ENCODE results near the gene ATG2B.

The ATG2B gene

GRCh38 chr14:96285667-96286066 is 77.5 kb downstream of the ATG2B start (continued):
- no peak for TF ChIP-seq ZNF776 (tag by site-specific recombination; IDR thresholded peaks at IDR 0.05; ENCODE audit: borderline replicate concordance)
- TF ChIP-seq ZNF391 (tag by site-specific recombination; IDR thresholded peaks at IDR 0.05; ENCODE audit: borderline replicate concordance, low read depth) = no peak

DNA sequence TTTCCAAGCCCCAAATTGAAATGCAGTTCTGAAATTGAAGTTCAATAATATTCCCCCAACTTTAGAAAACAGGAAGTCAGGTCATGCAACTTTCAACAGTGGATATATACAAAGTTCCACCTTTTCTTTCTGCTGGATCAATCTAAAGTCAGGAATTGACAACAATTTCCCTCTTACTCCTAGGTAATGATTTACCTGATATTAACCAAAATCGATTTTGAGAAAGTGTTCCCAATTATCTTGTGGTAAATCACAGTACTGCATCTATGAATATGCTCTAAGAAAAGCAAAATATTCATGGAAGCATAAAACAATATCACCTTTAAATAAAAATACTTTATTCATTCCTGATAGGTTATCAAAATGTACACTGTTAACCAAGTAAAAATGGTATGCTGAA is 78.7 kb downstream of the ATG2B start:
- ChIA-PET POLR2A (no interaction called here), CTCF (interaction anchor here (1.0 to 1.5 kb wide), 2 partner anchors 10 to 186 kb away, joined by 3 read pairs; no protein-coding TSS in a partner anchor)
- TF ChIP-seq ZNF670 (tag by site-specific recombination; IDR thresholded peaks at IDR 0.05; ENCODE audit: low read depth) (no peak), ZNF221 (tag by site-specific recombination; IDR thresholded peaks at IDR 0.05; ENCODE audit: borderline replicate concordance) (no peak), ZNF114 (tag by site-specific recombination; IDR thresholded peaks at IDR 0.05) (no peak), ZXDB (tag by site-specific recombination; IDR thresholded peaks at IDR 0.05) (no peak), ZNF488 (tag by site-specific recombination; IDR thresholded peaks at IDR 0.05) (no peak), GLIS1 (tag by site-specific recombination; IDR thresholded peaks at IDR 0.05) (no peak), ZBTB17 (tag by site-specific recombination; IDR thresholded peaks at IDR 0.05) (no peak), ZNF626 (tag by site-specific recombination; IDR thresholded peaks at IDR 0.05) (no peak), ZNF571 (tag by site-specific recombination; IDR thresholded peaks at IDR 0.05) (no peak), SP2 (tag by site-specific recombination; IDR thresholded peaks at IDR 0.05) (no peak), ZNF792 (tag by site-specific recombination; IDR thresholded peaks at IDR 0.05) (no peak)
- TF ChIP-seq, protein P1, sequence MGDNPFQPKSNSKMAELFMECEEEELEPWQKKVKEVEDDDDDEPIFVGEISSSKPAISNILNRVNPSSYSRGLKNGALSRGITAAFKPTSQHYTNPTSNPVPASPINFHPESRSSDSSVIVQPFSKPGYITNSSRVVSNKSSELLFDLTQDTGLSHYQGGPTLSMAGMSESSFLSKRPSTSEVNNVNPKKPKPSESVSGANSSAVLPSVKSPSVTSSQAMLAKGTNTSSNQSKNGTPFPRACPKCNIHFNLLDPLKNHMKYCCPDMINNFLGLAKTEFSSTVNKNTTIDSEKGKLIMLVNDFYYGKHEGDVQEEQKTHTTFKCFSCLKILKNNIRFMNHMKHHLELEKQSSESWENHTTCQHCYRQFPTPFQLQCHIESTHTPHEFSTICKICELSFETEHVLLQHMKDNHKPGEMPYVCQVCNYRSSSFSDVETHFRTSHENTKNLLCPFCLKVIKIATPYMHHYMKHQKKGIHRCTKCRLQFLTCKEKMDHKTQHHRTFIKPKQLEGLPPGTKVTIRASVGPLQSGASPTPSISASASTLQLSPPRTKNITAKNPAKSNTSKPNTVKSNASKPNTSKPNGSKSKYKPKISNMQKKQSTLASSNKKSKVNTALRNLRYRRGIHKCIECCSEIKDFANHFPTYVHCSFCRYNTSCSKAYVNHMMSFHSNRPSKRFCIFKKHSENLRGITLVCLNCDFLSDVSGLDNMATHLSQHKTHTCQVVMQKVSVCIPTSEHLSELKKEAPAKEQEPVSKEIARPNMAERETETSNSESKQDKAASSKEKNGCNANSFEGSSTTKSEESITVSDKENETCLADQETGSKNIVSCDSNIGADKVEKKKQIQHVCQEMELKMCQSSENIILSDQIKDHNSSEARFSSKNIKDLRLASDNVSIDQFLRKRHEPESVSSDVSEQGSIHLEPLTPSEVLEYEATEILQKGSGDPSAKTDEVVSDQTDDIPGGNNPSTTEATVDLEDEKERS (tag by site-specific recombination; IDR thresholded peaks at IDR 0.05) = no peak
- H3K4me3 ChIP-seq (ENCODE audit: low read depth, low read length) = no peak overlapping the region
- H3K9me3 ChIP-seq (ENCODE audit: control insufficient read depth, insufficient read depth, low read depth, low read length) = no peaks in the 10 kb centered on the region
- H3K4me1 ChIP-seq (ENCODE audit: control insufficient read depth, insufficient read depth, low read length) = no peaks in the 10 kb centered on the region
- H3K36me3 ChIP-seq (ENCODE audit: control insufficient read depth in 2 of 2, insufficient read depth in 1 of 2, low read length in 2 of 2) = peaks cover under 1 to 51% of the 10 kb centered on the region in 2 experiments
- no peak overlapping the region for H3K27ac ChIP-seq (ENCODE audit: extremely low read depth, low read depth, low read length)

DNA sequence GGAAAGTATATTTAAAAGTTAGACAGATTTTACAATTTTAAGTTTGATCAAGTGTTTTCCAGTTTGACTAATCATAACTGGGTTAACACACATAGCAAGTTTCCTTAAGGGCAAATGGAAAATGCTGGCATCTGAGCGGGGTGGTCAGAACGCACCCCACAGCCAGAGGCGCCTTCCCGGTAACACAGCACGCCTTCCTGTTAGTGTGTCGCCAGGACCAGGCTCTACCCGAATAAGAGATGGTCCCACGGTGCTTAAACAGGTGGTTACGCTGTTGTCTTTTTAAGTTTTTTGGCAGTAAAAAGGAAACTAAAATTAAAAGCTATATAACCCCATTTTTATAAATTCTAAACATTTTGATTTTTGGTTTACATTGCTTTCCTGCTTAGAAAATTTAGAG is 79.1 kb downstream of the ATG2B start:
- H3K4me1 ChIP-seq (ENCODE audit: control insufficient read depth, insufficient read depth, low read length) = no peaks in the 10 kb centered on the region
- no peaks in the 10 kb centered on the region for H3K9me3 ChIP-seq (ENCODE audit: control insufficient read depth, insufficient read depth, low read depth, low read length)
- ChIA-PET POLR2A (no interaction called here), CTCF (interaction anchor here (1.0 to 1.5 kb wide), 2 partner anchors 9 to 185 kb away, joined by 3 read pairs; no protein-coding TSS in a partner anchor)
- H3K36me3 ChIP-seq (ENCODE audit: control insufficient read depth in 2 of 2, insufficient read depth in 1 of 2, low read length in 2 of 2) = peaks cover 0 to 46% of the 10 kb centered on the region in 2 experiments
- H3K27ac ChIP-seq (ENCODE audit: extremely low read depth, low read depth, low read length) = no peak overlapping the region
- no peak overlapping the region for H3K4me3 ChIP-seq (ENCODE audit: low read depth, low read length)
- TF ChIP-seq, protein P2, sequence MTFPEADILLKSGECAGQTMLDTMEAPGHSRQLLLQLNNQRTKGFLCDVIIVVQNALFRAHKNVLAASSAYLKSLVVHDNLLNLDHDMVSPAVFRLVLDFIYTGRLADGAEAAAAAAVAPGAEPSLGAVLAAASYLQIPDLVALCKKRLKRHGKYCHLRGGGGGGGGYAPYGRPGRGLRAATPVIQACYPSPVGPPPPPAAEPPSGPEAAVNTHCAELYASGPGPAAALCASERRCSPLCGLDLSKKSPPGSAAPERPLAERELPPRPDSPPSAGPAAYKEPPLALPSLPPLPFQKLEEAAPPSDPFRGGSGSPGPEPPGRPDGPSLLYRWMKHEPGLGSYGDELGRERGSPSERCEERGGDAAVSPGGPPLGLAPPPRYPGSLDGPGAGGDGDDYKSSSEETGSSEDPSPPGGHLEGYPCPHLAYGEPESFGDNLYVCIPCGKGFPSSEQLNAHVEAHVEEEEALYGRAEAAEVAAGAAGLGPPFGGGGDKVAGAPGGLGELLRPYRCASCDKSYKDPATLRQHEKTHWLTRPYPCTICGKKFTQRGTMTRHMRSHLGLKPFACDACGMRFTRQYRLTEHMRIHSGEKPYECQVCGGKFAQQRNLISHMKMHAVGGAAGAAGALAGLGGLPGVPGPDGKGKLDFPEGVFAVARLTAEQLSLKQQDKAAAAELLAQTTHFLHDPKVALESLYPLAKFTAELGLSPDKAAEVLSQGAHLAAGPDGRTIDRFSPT (tag by site-specific recombination; IDR thresholded peaks at IDR 0.05) = no peak
- no peak for TF ChIP-seq ZBTB21 (tag by site-specific recombination; IDR thresholded peaks at IDR 0.05)
- no peak for TF ChIP-seq ZNF148 (tag by site-specific recombination; IDR thresholded peaks at IDR 0.05; ENCODE audit: borderline replicate concordance)

Measured in HEK293 (cell line).